Vagina (tissue), 2 donors: ENCODE measurements around the gene GPRC5B.

ENCODE experiments used
- CTCF ChIP-seq, 3 experiments: fragments of 450-650 bp in 2 of 3; fragments of 200-600 bp in 1 of 3; sonication (generic) in 1 of 3; IDR thresholded peaks; one replicate each; pipeline ENCODE4 v1.5.1; 2017 to 2019; ENCODE audit warnings: antibody characterized with exemption in 3 of 3, mild to moderate bottlenecking in 2 of 3, moderate library complexity in 2 of 3
- POLR2A ChIP-seq, 2 donors: fragments of 450-650 bp; IDR thresholded peaks; one replicate each; pipeline ENCODE4 v1.6.1; 2017; ENCODE audit warnings: antibody characterized with exemption in 2 of 2, mild to moderate bottlenecking in 2 of 2, moderate library complexity in 2 of 2

- TF ChIP-seq CTCF (IDR thresholded peaks at IDR 0.05): no peak
- no peak for TF ChIP-seq POLR2A (IDR thresholded peaks at IDR 0.05)
Measured at GRCh38 chr16:19829844-19830692, 54.6 kb downstream of the GPRC5B start.
